Fibroblast of villous mesenchyme (primary cell): ENCODE measurements around the gene RAB39A. TPM values are rescaled to one million over a fixed set of nuclear protein-coding genes. Genes with fewer than 3 reads are reported as not detected.
"Not testable (repeated sequence)": the region's sequence is repeated elsewhere in the genome, so short reads cannot be mapped to it uniquely, and the experiment has no call there.

ENCODE experiments used
- DNase-seq: peaks from one replicate; pipeline ENCODE4 v3.0.0-alpha.2; 2010; ENCODE audit warnings: low read depth
- H3K4me3 ChIP-seq: 2 replicates; pipeline ENCODE4 v1.5.1; 2011; ENCODE audit warnings: low read depth, mild to moderate bottlenecking, low read length
- CTCF ChIP-seq: IDR thresholded peaks from 2 replicates; pipeline ENCODE4 v1.5.1; 2012; ENCODE audit warnings: low read depth, mild to moderate bottlenecking, low read length; ENCODE audit not compliant: insufficient read depth
- total RNA-seq: library from RNA; depleted of rRNA; stranded (reverse); fragments of >200 nt; gene quantifications from 2 replicates; pipeline ENCODE4 v1.2.3, GENCODE V29; 2012

The RAB39A gene
- total RNA-seq, 1 donor: not detected

GRCh38 chr11:107916671-107917241 lies 11.5 kb upstream of the RAB39A start:
- TF ChIP-seq CTCF: peak; percentile 50

GRCh38 chr11:107921997-107922396 lies 6.3 kb upstream of the RAB39A start:
- TF ChIP-seq CTCF: no peak
- no peak overlapping the region for H3K4me3 ChIP-seq
- no peak for DNase-seq

More at GRCh38 chr11:107916671-107917241, 11.5 kb upstream of the RAB39A start:
- H3K4me3 ChIP-seq: no peak overlapping the region
- DNase-seq: peak; percentile 7

GRCh38 chr11:107923519-107923918 lies 4.7 kb upstream of the RAB39A start:
- DNase-seq, H3K4me3 ChIP-seq: not testable (repeated sequence)

- no peak overlapping the region for H3K4me3 ChIP-seq
- no peak for TF ChIP-seq CTCF
- DNase-seq: no peak
Observed at GRCh38 chr11:107924306-107924705, 3.9 kb upstream of the RAB39A start.

GRCh38 chr11:107927559-107927958 lies 689 bp upstream of the RAB39A start:
- TF ChIP-seq CTCF: no peak
- DNase-seq: no peak
- H3K4me3 ChIP-seq: peak overlapping the region; percentile 27

- TF ChIP-seq CTCF: no peak
- H3K4me3 ChIP-seq: peak overlapping the region; percentile 38
Observed at GRCh38 chr11:107928767-107929507, 689 bp downstream of the RAB39A start.

GRCh38 chr11:107929611-107930200 lies 1.5 kb downstream of the RAB39A start:
- no peak for TF ChIP-seq CTCF
- H3K4me3 ChIP-seq: no peak overlapping the region
- DNase-seq: no peak

More at GRCh38 chr11:107928767-107929507, 689 bp downstream of the RAB39A start:
- no peak for DNase-seq
